Keratinocyte (primary cell): ENCODE results near the gene PTPMT1.

ENCODE experiments used
- CTCF ChIP-seq, 3 experiments: IDR thresholded peaks in 1 of 3; conservative IDR thresholded peaks in 1 of 3; optimal IDR thresholded peaks in 1 of 3; 2 replicates in 2 of 3; 3 replicates in 1 of 3; pipeline versions ENCODE3 to v1.5.1; 2011; ENCODE audit warnings: low read length in 3 of 3, mild to moderate bottlenecking in 3 of 3, moderate library complexity in 2 of 3, control low read depth in 1 of 3, inconsistent platforms in 1 of 3; ENCODE audit not compliant: insufficient read depth in 2 of 3; ENCODE audit errors: extremely low read depth in 1 of 3
- EZH2 ChIP-seq: IDR thresholded peaks from one replicate; pipeline ENCODE4 v1.6.1; 2012; ENCODE audit warnings: inconsistent platforms, mild to moderate bottlenecking, low read length, moderate library complexity

GRCh38 chr11:47599902-47600301, 34.5 kb downstream of the PTPMT1 start:
- TF ChIP-seq EZH2 (no peak), CTCF (optimal IDR thresholded peaks at IDR 0.05 in 1 of 3, IDR thresholded peaks at IDR 0.05 in 1 of 3, conservative IDR thresholded peaks at IDR 0.05 in 1 of 3; ENCODE audit: extremely low read depth in 1 of 3, insufficient read depth in 2 of 3, low read length in 3 of 3) (no peak)
